ENCODE data around the gene TMEM42.

TMEM42 gene

DNA sequence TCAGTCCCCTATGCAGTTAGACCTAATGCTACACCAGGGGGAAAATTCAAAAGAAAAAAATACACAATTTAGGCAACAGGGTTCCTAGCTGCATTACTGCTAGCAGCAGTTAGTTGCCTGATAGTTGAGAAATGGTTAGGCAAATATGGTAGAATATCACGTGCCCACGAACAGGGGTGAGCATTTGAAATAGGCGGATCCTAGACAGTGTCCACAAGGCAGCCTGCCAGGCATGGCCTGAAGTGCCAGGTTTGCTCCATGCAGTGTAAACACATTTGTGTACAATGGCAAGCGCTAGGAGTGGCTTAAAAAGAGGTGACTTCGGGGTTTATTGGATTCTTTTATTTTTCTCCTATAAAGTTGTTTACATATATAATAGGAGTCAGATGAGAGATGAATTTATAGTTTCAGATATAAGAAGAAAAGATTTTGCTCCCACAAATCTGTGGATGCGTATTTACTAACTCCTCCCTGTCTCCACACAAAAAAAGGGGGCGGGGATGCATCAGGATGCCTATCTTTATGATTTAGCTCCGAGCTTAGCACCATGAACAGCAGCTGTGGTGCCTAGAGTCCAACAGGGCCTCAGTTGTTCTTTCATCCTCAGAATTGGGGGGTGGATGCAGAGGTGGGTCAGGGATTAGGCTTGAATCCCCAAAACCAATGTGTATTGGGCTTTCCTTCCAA is 8.8 kb downstream of the TMEM42 start:
- in situ Hi-C loops (cut with MboI; ENCODE audit: low sequenced_read_pairs) = no loop called here

DNA sequence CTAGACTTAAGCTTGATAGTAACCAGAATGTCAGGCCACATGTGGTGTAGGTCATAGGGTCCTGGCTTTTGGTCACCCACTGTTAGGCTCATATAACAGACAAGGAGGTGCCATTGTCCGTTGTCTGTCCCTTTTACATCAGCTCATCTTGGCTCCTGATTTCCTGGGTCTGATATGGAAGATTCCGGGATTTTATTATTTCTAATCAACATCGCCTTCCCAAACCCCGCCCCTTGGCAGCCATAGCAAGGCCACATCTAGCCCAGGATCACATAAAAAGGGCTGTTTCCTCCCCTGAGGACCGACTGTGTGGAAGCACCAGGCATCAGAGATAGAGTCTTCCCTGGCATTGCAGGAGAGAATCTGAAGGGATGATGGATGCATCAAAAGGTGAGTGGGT is 12.6 kb downstream of the TMEM42 start, which contains the start of gene TGM4:
TGM4 (plus strand) TSS at position 301 of the 400 bp plus-strand sequence; CDS start at position 372, 71 bp downstream.
- in situ Hi-C loops (cut with MboI; ENCODE audit: low sequenced_read_pairs) = no loop called here

DNA sequence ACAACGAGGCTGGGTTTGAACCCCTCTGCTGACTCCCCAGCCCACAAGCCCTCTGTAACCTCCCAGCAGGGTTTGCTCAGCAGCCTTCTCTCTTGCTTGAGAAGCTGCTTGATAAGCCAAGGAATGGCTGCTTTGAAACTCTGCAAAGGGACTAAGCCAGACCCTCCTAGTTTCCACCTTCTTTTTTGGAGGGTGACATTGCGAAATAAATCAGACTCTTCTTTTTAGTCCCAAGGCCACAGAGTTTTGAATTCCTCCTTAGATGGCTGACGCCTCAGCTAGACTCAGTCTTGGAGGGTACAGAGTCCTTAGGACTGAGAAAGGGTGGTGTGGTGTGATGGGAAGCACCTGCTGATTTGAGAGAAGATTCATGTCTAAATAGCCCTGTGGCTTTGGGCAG is 13.9 kb downstream of the TMEM42 start:
- in situ Hi-C loops (cut with MboI; ENCODE audit: low sequenced_read_pairs) = no loop called here

DNA sequence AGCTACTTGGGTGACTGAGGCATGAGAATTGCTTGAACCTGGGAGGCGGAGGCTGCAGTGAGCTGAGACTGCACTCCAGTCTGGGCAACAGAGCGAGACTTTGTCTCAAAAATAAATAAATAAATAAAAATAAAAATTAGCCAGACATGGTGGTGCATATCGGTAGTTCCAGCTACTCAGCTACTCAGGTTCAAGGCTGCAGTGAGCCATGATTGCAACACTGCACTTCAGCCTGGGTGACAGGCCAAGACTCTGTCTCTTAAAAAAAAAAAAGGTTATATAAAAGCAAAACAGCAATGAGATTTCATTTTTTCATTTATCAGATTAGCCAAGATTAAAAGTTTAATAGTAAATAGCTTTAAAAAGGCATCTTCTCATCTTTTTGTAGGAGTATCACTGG is 15.6 kb downstream of the TMEM42 start:
- in situ Hi-C loops (cut with MboI; ENCODE audit: low sequenced_read_pairs) = no loop called here

DNA sequence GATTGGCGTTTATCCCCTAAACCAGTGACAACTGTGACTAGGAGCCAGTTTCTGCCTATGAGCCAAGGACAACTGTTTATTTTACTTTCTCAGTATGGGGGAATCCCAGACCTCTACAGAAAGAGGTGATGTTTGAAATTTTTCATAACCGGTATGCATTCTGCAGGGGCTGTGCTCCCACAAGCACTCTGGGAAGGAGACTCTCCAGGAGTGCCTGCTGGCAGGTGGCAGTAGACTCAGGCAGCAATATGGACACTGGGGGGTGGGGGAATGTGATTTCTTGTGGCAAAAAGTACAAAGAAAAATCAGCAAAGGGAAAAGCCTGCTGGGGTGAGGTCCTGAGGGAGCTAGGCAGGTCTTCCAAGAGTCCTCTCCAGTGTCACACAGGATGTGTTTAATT is 18.6 kb downstream of the TMEM42 start:
- in situ Hi-C loops (cut with MboI; ENCODE audit: low sequenced_read_pairs) = no loop called here

DNA sequence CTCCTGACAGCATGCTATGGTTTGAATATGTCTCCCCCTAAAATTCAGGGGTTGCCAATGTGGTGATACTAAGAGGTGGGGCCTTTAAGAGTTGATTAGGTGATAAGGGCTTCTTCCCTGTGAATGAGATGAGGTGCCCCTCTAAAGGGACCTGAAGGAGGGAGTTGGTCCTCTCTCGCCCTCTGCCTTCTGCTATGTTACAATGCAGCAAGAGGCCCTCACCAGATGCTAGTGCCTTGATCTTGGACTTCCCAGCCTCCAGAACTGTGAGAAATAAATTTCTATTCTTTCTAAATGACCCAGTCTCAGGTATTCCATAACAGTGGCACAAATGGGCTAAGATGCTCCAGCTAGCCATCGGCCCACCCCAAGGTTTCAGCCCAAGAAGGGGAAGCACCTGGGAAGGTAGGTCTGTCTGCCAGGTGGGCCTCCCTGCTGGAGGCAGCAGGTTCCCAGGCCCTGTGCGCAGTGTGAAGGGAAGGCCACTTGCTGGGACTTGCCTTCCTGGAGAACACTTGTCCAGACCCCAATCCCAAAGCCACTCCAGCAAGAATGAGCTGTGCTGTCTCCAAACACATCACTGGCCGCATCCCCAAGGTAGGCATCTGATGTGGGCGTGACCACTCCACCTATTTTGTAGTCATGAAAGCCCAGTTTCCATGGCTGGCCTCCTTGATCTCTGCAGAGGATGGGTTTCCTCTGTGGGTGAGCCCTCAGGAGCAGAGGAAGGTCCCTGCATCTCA is 21.7 kb downstream of the TMEM42 start:
- in situ Hi-C loops (cut with MboI; ENCODE audit: low sequenced_read_pairs) = no loop called here

DNA sequence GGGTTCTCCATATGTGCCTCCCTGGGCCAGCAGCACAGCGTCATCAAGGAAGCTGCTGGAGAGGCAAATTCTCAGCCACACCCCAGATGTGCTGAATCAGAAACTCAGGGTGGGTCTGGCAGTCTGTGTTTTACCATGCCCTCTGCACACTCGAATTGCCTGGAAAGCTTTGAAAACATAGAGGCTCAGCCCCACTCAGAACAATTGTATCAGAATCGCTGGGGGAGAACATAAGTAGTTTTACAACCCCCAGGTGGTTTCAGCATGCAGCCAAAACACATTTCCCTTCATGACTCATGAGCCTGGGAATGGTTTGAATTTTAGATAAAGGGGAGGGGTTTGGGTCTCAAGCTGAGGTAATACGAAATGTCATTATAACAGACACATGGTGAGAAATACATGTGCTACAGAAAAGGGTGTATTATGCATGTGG is 22.3 kb downstream of the TMEM42 start:
- in situ Hi-C loops (cut with MboI; ENCODE audit: low sequenced_read_pairs) = no loop called here

DNA sequence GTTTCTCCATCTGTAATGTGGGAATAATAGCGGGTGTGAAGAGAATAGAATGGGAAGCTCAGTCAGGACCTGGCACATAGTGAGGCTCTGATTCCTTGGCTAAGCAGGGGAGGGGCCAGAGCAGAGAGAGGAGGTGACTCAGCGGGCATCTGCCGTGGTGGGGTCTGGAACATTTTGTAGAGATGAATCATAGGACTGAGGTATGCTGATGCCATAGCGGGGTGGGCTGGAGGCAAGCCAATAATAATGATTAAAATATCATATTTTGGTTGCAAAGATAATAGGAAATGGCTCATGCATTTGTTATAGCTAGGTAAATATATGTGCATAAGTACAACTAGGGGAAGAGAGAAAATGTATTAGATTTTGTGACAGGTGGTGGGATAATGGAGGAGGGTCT is 23.9 kb downstream of the TMEM42 start:
- in situ Hi-C loops (cut with MboI; ENCODE audit: low sequenced_read_pairs) = no loop called here

DNA sequence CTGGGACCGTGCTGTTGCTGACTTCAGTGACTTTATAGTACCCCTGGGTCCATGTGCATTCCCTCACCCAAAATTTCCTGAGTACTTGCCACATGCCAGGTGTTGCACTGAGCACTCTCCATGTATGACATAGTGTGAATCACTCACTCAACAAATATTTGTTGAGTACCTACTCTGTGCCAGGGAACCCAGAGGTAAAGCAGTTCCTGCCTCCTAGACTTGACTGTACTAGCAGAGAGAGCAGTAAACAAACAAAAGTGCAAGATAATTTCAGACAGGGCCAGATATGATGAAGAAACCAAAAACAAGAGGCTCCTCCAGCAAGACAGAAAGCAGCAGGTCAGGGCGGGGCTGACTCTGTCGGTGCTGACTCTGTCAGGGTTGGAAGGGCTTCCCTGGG is 24.8 kb downstream of the TMEM42 start:
- in situ Hi-C loops (cut with MboI; ENCODE audit: low sequenced_read_pairs) = no loop called here

DNA sequence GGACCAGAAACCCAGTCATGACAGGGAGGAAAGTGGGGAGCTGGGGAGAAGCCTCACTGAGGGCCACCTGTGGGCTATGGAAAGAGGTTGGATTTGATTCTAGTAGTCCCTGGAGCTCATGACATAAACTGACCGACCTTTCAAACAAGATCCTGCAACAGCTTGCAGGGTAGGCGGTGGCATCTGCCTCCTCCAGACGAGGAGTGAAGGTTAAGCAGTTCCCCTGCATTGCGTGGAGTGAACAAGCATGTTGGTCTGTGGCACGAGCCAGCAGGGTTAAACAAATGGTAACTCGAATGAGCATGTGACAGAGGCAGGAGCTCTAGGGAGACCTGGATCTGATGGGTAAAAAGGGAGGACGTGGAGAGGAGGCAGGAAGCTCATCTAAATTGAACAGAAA is 25.4 kb downstream of the TMEM42 start:
- in situ Hi-C loops (cut with MboI; ENCODE audit: low sequenced_read_pairs) = no loop called here

DNA sequence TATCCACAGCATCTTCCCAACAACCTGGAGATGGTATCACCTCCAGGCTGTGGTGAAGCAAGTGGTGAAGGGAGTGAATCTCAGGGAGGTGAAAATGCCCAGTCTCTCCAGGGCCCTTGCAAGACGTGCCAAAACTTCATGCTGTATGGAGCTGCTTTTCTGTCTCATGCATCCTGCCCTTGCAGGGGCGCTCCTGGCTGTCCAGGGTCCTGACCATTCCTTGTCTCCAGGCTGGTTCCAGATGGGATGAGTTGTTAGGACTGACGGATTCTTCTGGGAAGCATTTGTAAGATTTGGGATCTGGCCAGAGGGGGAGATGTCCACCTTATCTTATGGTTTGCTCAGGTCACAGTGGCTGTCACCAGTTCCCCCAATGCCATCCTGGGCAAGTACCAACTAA is 28.5 kb downstream of the TMEM42 start:
- in situ Hi-C loops (cut with MboI; ENCODE audit: low sequenced_read_pairs) = no loop called here

DNA sequence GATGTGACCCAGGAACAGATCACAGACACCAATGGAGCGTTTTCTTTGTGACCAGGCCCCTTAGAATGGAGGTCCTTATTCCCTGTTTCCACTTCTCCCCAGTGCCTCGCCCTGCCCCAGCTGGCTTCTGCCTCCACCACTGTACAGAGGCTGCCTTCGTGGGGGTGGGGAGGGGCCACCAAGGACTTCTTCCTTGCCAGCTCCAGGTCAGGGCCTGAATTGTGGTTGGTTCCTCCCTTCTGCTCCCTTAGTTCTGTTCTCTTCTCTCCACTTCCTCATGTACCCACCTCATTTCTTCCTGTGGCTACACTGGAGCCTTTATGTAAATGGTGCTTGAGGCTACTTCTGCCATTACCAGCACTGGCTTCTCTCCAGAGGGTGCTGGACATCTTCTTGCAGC is 29.1 kb downstream of the TMEM42 start:
- in situ Hi-C loops (cut with MboI; ENCODE audit: low sequenced_read_pairs) = no loop called here

DNA sequence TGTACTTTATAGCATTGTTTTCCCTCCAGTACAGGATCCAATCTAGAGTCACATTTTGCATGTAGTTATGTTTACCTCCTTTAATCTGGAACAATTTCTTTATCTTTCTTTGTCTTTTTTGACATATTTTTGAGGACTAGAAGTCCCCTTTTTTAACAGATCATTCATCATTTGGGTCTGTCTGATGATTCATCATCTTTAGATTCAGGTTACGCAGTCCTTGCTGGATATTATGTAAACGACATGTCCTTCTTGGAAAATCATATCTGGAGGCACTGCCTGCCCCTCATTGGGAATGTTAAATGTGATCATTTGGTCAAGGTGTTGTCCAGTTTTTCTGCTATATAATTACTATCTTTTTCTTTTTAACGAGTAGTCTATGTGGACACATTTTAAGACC is 31.0 kb downstream of the TMEM42 start:
- in situ Hi-C loops (cut with MboI; ENCODE audit: low sequenced_read_pairs) = no loop called here

DNA sequence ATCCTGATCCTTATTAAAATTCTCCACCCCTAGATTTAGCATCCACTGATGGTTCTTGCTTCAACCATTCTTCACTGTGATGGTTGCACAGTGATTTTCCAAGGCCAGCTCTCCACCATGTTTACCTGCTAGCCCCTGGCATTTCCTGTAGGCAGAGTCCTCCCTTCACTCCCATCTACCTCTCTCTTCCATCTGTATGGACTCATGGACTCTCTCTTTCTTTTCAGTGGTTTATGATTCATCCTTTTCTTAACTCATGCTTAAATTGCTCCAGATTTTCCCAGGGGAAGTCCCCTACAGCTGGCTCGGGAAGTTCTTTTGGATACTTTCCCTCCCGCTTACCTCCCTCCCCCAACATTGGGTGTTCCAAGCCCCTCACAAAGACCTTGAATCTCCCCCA is 31.4 kb downstream of the TMEM42 start:
- in situ Hi-C loops (cut with MboI; ENCODE audit: low sequenced_read_pairs) = no loop called here

DNA sequence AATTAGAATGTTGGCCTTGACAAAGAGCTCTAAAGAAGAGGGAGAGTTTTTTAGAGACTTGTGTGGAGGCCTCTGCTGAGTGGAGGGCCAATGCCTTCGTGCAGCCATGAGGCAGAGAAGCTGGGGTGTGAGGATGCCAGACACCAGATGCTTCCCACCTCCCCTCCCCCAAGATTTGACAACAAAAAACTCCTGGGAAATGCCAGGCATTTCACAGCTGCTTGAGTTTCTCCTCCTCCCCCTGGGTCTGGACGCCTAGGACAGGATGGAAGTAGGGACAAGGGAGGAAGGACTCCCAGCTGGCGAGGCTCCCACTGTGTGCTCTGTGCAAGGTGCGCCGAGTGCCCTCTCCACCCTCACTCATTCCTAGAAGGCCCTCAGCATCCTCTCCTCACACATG is 32.8 kb downstream of the TMEM42 start:
- in situ Hi-C loops (cut with MboI; ENCODE audit: low sequenced_read_pairs) = no loop called here

DNA sequence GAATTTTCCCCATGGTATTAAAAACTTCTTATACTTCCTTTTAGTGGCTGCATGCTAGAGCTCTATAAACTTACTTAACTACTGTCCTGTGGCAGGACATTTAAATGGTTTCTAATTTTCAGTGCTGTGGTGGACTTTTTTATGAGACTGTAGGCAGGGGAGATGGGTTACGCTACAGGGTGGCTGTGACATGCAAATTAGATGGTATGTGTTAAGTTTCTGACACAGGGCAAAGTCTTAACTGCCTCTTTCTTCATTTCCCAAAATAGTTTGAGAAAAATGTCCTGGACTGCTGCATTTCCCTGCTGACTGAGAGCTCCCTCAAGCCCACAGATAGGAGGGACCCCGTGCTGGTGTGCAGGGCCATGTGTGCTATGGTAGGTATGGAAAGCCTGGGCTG is 34.7 kb downstream of the TMEM42 start:
- in situ Hi-C loops (cut with MboI; ENCODE audit: low sequenced_read_pairs) = no loop called here

DNA sequence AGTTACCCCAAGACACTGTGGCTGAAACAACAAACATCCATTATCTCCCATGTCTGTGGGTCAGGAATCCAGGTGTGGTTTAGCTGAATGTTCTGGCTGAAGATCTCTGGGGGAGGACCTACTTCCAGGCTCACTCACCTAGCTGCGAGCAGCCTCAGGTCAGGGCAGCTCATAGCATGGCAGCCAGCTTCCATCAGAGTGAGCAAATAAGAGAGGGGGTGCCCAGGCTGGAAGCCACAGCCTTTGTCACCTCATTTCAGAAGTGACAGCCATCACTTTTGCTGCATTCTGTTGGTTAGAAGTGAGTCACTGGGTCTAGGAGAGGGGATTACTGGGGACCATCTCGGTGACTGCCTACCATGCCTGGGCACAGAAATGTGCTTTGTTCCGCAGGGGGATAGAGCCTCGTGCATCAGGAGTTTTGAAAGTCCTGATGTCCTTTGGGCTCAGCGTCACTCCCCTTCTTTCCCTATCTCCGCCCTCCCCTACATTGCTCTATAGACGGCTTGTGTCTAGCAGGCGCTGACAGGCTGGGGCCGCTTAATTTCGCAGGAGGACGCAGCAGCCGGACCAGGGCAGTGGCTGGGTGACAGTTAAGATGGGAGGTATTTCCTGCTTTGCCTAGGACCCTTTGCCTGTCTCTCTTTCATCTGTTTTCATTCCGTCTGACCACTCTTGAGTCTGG is 38.1 kb downstream of the TMEM42 start:
- in situ Hi-C loops (cut with MboI; ENCODE audit: low sequenced_read_pairs) = no loop called here

DNA sequence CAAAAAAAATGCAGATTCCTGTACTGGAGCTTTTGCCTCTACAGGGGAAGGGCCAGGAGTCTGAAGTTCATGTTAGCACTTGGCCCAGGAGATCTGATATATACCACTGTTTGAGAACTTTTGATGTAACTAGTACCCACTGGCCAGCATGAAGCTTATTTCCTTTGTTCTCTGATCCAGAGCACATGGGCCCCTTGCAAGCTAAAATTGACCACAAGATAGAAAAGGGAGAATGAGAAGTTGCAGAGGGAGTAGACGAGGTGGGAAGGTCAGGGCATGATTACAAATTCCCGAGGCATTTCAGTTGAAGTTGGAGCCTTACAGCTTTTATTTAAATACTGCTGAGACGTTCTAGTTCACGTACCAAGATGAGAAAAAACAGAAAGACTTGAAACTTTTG is 40.9 kb downstream of the TMEM42 start:
- in situ Hi-C loops (cut with MboI; ENCODE audit: low sequenced_read_pairs) = no loop called here

DNA sequence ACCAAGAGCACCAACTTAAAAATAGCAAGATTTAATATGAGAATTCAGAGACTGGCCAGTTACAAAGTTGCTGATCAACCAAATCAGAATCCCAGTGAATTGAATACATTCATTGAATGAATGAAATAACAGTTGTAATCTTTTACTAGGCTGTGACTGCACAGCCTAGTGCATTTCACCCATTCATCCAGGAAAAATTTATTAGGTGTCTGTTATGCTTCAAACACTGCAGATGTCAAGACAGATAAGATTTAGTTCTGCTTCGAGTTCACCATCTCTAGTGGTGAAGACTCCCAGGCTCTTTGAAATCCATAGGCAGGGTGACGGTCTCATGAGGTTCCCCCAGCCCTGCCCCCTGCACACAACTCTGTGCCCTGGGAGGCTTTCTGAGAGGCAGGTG is 41.6 kb downstream of the TMEM42 start:
- in situ Hi-C loops (cut with MboI; ENCODE audit: low sequenced_read_pairs) = no loop called here

DNA sequence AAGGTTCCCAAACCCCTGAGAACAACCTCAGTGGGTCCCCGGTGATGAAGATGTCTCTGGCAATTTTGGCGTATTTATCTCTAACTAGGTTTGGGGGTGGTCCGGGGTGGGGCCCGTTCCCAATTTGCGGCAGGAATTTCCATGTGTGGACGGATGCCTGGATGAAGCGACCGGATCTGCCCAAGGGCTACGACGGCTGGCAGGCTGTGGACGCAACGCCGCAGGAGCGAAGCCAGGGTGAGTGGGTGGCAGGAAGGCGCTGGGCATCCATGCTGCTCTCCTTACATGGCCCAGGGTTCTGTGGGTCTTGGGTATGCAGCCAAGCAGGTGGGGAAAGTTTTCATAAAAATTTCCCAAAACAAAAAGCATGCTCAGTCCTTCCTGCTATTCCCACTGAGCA is 42.0 kb downstream of the TMEM42 start:
- in situ Hi-C loops (cut with MboI; ENCODE audit: low sequenced_read_pairs) = no loop called here

DNA sequence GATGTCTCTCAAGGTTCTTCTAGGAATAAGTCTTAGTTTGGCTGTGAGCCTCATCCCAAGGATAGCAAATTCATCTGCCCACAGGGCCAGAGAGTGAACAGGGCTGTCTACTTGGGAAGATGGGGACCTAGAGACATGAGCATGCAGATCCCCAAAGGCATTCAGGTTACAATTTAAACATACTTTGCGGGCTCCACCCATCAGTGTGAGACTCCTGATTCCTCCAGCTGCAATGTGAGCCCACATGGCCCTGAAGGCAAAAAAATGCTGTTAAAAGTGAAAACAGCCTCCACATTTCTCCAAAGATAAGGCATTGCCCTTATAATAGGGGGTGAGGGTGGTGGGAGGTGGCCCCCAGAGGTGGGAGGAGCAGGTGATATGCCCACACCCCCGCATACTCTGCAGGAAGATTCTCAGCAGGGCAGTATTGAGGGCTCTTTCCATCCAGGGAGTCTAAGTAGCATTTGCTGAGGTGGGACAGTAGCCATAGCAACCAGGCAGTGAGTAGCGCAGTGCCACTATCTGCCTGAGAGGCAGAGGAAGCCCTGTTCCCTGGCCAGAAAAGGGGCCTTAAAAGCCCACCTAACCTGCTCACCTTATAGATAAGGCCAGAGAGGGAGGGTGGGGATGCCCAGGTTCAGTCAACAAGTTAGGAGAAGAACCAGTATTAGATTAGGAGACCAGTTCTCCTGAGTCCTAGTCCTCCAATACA is 43.9 kb downstream of the TMEM42 start:
- in situ Hi-C loops (cut with MboI; ENCODE audit: low sequenced_read_pairs) = no loop called here

Measured in HL-60/S4 treated with retinoic acid at 250 ng/mL for 4 days and 3 days (cell line).